OCI-LY7 (cell line): Measurements from ENCODE around the gene GLIS1.

ENCODE experiments used
- CTCF ChIP-seq: fragments of 200-600 bp; sonication (generic); conservative IDR thresholded peaks from 2 replicates; pipeline ENCODE4 v1.5.1; 2014; ENCODE audit warnings: mild to moderate bottlenecking, antibody characterized with exemption, low read length, moderate library complexity, mixed read lengths
- EZH2phosphoT487 ChIP-seq: fragments of 200-600 bp; sonication (generic); IDR thresholded peaks from 2 replicates; pipeline ENCODE4 v1.6.1; 2018; ENCODE audit warnings: low read depth, borderline replicate concordance, mild to moderate bottlenecking, mixed run types, antibody characterized with exemption, low read length, moderate library complexity, mixed read lengths

- TF ChIP-seq CTCF, result no peak
- TF ChIP-seq EZH2phosphoT487, result no peak
These were observed 136.8 kb downstream of the GLIS1 start for GRCh38 chr1:53601867-53602775.
